HG02678 (cell line): ENCODE data around the gene ZIC3.

Source experiments
- ATAC-seq: cut with Tn5 transposase; IDR thresholded peaks from one replicate; pipeline ENCODE4 v1.9.1; 2021; ENCODE audit warnings: mild to moderate bottlenecking, moderate library complexity; ENCODE audit not compliant: unreplicated experiment

The ZIC3 gene

DNA sequence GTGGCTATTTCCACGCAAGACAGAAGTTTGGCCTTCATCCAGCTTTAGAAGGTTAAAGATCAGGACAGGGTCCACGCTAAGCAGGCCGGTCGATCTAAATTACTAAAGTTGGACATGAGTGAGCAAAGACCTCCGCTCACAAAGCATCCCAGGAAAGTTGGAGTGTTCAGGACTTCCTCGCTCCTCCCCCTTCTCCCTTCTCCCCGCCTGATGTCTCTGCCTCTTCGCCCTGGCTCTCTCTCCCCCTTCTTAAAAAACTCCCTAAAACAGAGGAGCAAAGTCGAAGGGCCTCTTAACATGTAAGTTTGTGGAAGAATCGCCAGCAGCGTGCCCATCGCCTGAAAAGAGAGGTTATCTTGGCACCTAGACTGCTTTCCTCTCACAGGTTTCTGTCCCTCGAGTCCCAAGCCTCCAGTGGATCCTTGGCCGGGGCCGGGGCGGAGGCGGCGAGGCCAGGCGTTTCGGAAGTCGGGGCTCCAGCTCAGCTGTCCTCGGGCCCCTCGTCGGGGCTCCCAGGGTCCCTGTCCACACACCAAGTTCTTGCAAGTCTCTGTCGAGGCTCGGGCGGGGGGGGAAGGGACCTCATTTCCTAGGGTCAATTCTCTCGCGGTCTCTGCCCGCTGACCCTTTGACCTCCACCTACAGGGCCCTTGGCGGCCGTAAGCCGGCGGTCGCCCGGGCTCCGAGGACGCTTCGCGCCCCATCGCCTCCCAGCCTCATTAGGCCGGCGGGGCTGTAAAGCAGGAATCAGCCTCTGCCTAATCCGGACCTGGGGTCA, 7.6 kb downstream of the ZIC3 start:
- no peak for ATAC-seq

DNA sequence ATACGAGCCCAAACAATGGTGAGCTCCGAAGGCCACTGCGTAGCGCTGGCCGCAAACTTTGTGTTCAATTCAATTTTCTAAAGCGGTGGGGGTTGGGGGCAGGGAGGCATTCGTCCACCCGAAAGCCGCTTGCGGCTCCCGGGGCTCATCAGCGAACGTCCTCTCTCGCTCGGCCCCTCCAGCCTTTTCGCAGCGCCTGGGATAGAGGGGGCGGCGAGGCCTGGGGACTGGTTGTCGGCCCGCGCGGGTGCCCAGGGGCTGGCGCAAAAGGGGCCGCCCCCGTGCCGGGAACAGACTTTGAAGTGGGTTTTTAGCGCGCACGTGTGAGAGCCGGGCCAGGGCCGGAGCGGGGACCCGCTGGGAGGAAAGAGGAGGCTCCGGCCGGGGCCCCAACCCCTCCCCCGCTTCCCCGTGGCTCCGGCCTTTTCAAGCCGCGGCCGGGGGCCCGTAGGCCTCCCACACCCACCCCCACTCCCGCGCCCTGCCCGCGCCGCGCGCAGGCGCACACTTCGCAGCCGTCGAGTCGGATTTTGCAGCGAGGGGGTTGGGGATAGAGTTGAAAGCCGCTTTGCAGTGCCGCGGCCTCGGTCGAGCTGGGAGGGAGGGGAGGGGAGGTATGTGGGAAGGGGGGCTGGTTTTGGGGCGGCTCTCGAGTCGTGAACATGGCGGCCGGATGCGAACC, 8.3 kb downstream of the ZIC3 start:
- ATAC-seq: no peak

GRCh38 chrX:137574784-137575293, 8.9 kb downstream of the ZIC3 start:
- no peak for ATAC-seq

DNA sequence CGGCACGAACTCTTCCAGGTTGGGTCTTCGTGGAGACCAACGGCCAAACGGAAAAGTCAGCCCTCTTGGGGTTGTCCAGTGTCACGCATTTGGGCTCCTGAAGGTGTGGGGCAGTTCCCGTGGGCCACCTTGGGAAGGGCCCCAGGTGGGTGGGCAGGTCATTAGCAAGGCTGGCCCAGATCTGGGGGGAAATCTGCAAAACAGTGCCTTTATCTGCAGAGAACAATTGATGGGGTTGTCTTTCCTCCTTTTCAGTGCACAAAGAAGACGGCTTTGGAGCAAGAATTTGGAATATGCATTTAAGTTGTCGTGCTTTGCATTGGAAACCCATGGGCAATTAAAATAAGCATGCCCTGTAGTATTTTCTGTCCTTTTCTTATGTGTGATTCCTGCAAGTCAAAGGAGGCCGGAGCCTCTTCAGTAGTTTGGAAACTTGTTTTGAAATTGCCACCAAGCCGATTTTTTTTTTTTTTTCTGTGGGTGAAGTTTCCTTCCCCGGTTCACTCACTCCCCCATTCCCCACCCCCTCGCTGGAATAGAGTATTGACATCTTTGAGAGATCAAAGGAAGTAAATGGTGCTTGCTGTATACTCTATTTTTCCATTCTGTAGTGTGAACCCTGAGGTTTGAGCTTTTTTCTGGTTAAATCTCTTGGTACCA, 9.8 kb downstream of the ZIC3 start:
- ATAC-seq: no peak

DNA sequence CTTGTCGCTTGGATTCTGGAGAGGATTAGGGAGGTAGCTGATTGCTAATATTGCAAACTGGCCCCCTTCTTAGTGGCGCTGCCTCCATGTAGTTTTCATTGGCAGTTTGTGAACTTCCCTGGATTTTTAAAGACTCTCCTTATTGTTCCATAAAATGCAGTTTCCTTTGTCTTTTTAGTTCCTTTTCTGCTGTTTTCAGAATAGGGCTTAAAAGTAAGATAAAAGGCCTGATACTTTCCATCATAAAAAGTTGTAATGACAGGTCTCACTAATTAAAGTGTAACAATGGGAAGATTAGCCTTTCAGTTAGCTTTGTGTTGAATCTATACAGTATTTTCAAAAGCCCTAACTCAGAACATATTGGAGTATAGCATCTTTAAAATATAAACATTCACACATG, 21.2 kb downstream of the ZIC3 start:
- ATAC-seq: no peak

DNA sequence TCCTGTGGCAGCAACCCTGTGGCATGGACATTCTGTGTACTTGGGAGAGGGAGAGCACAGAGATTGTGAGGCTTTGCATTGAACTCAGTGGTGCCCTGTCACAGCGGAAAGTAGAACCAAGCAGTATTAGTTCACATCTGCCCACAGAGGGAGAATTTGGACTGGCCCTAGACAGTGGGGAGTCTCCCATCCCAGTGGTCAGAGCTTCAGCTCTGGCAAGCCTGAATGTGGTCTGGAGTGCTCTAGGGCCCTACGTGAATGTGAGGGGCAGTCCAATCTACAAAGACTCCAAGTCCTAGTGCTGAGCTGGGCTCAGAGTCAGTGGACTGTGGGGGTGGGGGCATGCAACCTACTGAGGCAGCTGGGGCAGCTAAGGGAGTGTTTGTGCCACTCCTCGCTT, 34.8 kb downstream of the ZIC3 start:
- no peak for ATAC-seq
